GM20431 (cell line): ENCODE measurements around the gene FOXB1.

Experiments used
- in situ Hi-C: fragments of 300-500 bp; cut with MseI, MboI; formaldehyde crosslinking; loops from one replicate; pipeline ENCODE4 v1.15.0; 2020; ENCODE audit warnings: low sequenced_read_pairs; ENCODE audit not compliant: unreplicated experiment

The FOXB1 gene

GRCh38 chr15:60004009-60004845, at the start of gene FOXB1:
FOXB1 (plus strand) TSS chr15:60004311; CDS start chr15:60004964, 653 bp downstream.
- in situ Hi-C loops, result no loop called here

- in situ Hi-C loops, result no loop called here
These were observed 45.8 kb upstream of the FOXB1 start for GRCh38 chr15:59958288-59958687.

- in situ Hi-C loops, result no loop called here
These were observed 43.8 kb upstream of the FOXB1 start for GRCh38 chr15:59960318-59960717.

GRCh38 chr15:59963322-59963721, 40.8 kb upstream of the FOXB1 start:
- in situ Hi-C loops, result no loop called here

GRCh38 chr15:59963925-59964324, 40.2 kb upstream of the FOXB1 start:
- in situ Hi-C loops, result no loop called here

- in situ Hi-C loops, result no loop called here
These were observed 38.4 kb upstream of the FOXB1 start for GRCh38 chr15:59965741-59966140.

GRCh38 chr15:59966262-59966661, 37.8 kb upstream of the FOXB1 start:
- in situ Hi-C loops, result no loop called here

- in situ Hi-C loops, result no loop called here
These were observed 35.8 kb upstream of the FOXB1 start for GRCh38 chr15:59968314-59968713.

- in situ Hi-C loops, result no loop called here
These were observed 31.9 kb upstream of the FOXB1 start for GRCh38 chr15:59972241-59972640.

GRCh38 chr15:59976480-59977271, 27.4 kb upstream of the FOXB1 start:
- in situ Hi-C loops, result no loop called here

- in situ Hi-C loops, result no loop called here
These were observed 12.3 kb upstream of the FOXB1 start for GRCh38 chr15:59991834-59992233.

GRCh38 chr15:59993041-59993750, 10.9 kb upstream of the FOXB1 start:
- in situ Hi-C loops, result no loop called here

- in situ Hi-C loops, result no loop called here
These were observed 10.1 kb upstream of the FOXB1 start for GRCh38 chr15:59993950-59994401.

- in situ Hi-C loops, result no loop called here
These were observed 9.6 kb upstream of the FOXB1 start for GRCh38 chr15:59994526-59994887.

GRCh38 chr15:59994888-59995557, 9.1 kb upstream of the FOXB1 start:
- in situ Hi-C loops, result no loop called here

GRCh38 chr15:59995568-59996297, 8.4 kb upstream of the FOXB1 start:
- in situ Hi-C loops, result no loop called here

GRCh38 chr15:59996298-59997041, 7.6 kb upstream of the FOXB1 start:
- in situ Hi-C loops, result no loop called here

- in situ Hi-C loops, result no loop called here
These were observed 6.9 kb upstream of the FOXB1 start for GRCh38 chr15:59997070-59997701.
